Suppressor macrophage treated with lipopolysaccharide for 1 hour (primary cell): ENCODE results near the gene SIAH2.

Experiments
- DNase-seq, 3 donors: peaks; one replicate each; pipeline ENCODE4 v3.0.0-alpha.2; 2020 to 2022

Gene SIAH2

DNA sequence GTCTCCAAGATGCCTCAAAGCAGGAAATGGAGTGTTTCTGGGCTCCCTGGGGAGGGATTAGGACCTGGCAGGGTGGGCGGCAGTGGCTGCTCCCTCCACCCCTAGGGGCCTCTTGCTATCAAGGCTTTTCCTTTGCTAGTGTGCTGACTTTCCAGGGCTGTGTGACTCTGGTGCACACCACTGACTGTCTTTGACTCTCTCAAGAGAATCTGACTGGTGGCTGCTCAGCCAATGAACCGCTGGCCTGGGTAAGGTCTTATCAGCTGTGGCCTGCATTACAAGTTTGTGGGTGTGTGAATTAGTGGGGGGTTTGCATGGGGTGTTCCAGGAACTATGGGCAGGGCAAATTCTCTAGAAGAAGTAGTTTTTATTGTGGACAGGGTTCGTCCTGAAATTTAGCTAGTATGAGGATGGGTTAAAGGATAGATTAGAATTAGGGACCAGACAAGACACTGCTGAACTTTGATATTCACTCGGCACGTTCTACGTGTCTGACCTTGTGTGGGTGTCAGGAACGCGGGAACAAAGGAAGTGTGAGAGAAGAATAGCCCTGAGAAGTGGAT, 29.5 kb downstream of the SIAH2 start:
- DNase-seq, result no peak

DNA sequence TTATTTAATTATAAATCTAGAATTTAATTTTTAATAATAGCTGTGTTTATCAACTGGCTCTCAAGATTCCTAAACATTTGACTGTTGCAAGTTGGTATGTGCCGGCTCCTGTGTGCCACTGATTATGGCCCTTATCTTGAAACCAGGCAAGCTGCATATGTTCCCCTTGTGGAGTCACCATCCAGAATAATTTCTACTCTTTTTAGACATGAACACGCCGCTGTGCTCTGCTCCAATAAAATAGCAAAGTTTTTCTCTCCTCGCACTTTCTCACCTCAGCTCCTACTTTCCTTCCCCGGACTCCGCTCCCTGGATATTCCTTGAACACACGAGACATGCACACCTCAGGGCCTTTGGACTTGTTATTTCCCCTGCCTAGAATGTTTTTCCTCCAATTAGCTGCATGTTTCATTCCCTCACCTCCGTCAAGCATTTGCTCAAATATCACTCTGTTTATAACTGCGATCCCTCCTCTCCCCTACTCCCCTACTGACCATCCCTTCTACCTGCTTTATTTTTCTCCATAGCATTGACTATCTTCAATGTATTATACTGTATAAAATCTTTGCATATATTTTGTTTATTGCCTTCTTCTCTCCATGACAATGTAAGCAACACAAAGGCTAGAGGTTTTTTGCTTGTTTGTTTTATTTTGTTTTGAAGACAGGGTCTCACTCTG, 33.1 kb downstream of the SIAH2 start:
- DNase-seq, result no peak

DNA sequence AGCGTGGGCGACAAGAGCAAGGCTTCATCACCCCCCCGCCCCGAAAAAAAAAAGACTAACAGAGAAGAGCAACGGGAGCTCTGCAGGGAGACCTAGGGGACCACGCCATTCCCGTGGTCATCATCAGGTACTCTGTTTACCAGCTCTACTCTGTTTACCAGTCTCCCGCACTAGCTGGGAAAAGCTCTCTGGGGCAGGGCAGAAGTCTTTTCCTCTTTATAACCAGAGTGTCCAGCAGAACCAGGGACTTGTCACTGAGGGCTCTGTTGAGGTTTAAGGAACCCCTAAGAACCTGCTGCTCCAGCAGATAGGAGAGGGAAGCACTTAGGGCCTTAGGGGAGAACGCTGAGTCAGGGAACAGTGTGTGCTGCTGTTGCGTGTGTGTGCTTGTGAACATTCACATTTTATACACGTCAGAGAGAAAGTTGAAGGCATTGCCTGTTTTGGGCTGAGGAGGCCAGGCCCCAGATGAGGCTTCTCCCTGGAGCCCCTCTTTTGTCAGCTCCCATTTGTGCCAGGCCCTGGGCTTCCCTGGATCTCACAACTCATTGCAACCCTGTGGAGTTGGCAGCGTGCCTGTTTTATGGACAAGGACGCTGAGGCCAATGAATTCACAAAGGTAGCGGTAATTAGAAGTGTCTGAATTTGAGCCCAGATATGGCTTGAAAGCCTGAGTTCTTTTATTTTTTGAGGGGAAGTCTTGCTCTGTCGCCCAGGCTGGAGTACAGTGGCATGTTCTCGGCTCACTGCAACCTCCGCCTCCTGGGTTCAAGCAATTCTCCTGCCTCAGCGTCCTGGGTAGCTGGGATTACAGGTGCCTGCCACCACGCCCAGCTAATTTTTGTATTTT, 35.1 kb downstream of the SIAH2 start:
- peak; percentile 48 to 51 (median 50) for DNase-seq

DNA sequence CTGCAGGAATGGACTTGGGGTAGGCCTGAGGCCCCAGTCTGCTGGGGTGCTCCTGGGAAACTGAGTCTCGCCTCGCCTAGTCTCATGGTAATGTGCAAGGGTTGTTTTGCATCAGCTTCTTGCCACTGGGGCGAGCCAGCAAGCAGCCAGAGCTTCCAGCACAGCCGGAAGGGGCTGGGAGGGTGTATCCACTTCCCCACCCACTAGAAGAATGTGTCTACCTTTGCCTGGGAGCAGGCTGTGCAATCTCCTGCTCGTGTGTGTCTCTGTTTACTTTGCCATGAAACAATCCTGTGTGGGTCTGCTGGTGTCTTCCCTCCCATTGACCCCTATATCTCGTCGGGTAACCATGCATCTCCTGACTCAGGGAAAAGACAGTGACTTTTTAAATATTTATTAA, 37.4 kb downstream of the SIAH2 start:
- no peak for DNase-seq

DNA sequence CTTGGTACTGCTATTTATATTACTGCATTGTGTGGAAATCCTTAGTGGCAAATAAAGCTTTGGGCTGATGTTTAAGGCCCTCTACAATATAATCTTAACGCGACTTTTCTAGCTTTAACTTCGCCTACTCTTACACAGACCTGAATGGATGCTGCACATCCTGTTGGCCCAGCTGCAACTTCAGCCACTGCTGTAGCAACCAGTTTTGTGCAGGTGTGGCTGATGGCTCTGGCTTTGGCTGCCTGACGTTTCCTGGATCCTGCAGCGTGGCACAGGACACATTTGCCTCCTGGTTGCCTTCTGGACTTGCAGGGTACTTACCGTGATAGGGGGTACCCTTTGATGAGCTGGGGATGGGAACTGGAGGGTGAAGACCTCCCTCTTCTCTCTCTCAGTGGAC, 39.0 kb downstream of the SIAH2 start:
- no peak for DNase-seq

DNA sequence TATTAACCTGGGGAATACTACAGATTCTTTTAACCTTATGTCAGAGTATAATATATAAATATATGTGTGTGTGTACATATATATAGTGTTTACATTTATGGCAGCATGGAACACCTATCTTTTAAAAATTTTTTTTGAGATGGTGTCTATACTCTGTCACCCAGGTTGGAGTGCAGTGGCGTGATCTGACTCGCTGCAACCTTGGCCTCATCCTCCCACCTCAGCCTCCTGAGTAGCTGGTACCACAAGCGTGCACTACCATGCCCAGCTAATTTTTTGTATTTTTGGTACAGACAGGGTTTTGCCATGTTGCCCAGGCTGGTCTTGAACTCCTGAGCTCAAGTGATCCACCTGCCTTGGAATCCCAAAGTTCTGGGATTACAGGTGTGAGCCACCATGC, 40.7 kb downstream of the SIAH2 start:
- no peak for DNase-seq

DNA sequence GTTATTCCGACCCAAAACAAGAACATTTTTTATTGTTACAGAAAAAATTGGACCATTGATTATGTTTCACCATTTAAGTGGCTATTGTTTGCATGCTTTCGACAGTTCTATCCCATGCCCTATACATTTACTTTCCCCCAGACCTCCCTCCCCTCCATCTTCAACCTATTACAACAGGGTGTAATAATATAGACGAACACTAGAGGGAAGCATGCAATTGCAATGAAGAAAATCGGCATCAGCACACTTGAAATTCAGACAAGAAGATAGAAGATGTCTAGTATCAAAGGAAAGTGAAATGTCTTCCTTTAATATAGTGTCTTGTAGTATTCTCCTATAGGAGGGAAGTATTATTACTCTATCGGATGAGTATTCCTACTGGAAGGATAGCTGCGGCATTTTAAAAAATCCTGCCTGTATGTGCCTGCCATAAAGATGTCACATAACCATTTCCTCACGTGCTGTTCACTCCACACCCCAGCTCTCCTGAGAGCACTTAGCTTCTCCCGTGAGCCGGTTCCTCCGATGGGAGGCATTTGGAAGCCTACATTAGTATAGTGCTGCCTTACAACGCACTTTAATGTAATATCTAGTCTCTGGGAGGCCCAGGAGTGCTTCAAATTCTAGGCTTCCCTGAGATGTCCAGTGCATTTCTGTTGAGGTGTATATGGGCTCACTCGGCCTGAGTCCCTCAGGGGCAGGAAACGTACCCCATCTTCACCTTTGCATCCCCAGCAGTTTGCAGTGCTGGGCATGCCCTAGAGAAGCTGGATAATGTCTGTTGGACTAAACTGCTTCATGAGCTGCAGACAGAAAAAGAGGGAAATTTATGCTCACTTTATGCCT, 41.5 kb downstream of the SIAH2 start:
- peak; percentile 76 to 88 (median 80) for DNase-seq

DNA sequence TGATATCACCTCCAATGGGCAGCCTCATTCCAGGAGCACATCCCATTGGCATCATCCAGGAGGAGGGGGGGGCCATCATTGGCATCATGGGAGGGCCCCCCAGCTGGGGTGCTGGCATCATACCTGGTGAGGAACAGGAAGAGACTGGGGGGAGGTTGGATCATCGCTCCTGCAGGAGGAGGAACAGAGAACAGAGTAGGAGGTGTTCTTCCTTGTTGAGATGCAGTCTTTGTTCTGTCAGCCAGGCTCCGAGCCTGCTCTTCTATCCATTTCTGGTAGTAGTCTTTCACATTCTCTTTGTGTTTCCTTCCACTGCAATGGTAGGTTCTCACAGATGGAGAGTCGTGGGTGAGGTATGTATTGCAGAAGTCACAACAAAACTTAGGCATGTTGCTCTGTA, 42.5 kb downstream of the SIAH2 start:
- DNase-seq, result no peak

DNA sequence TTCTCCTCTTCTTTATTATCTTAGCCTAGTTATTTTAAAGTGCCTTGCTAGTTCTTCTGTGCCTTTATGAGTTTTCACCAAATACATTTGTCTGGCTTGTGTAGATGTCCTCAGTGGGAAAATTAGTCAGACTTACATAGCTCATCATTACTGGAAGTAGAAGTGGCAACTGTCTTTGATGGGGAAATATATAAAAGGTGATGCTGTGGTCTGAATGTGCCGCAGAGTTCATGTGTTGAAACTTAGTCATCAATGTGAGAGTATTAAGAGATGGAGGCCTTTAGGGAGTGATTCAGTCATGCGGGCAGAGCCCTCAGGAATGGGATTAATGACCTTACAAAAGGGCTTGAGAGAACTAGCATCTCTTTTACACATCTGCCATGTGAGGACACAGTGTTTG, 52.9 kb downstream of the SIAH2 start:
- no peak for DNase-seq

DNA sequence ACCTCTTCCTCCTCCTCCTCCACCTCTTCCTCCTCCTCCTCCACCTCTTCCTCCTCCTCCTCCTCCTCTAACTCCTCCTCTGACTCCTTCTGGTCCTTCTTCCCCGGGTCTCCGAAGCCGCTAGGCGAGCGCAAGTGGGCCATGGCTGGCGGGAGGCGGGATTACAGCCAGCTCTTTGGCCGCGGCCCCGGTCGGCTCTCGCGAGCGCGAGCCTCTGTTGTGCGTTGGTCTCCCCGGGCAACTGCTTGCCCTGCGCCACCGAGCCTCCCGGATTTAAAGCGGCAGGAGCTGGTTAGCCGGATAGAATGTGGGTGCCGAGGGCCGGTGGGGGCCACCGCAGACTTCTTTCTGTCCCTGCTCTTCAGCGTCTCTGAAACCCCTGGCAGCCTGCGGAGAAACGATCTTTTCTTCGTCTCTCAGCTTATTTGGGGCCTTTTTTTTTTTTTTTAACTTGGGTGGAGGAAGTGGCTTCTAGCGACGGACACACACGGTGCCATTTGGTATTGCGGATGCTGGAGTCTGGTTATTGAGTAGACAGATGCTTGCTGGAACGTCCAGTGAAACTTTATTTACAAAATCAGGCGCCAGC, 59.1 kb downstream of the SIAH2 start, which contains the start of gene ERICH6:
Gene ERICH6 (minus strand): TSS at position 165 of the 589 bp plus-strand sequence. CDS start 22 bp downstream, at position 143.
- DNase-seq, result peak; percentile 89 to 95 (median 95)

DNA sequence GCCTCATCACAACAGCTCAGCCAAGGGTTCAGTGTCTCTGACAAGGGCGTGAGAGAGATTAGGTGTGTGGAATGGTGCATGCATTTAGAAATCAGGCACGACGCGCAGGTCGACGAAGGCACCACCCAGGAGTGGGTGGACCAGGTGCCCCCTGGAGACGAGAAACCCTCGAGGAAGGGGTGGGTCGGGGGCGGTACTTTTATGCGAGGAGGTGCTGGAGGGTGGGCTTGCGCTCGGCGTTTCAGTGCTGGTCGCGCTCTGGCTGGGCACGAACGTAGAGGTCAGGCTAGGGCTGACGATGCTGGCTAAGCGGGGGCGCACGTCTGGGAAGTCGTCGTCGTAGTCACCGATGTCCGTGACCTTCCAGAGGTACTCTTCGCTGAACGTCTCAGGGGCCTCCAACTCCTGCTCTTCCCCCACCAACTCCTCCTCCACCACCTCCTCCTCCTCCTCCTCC, 59.6 kb downstream of the SIAH2 start:
- peak; percentile 48 to 50 (median 48) for DNase-seq

DNA sequence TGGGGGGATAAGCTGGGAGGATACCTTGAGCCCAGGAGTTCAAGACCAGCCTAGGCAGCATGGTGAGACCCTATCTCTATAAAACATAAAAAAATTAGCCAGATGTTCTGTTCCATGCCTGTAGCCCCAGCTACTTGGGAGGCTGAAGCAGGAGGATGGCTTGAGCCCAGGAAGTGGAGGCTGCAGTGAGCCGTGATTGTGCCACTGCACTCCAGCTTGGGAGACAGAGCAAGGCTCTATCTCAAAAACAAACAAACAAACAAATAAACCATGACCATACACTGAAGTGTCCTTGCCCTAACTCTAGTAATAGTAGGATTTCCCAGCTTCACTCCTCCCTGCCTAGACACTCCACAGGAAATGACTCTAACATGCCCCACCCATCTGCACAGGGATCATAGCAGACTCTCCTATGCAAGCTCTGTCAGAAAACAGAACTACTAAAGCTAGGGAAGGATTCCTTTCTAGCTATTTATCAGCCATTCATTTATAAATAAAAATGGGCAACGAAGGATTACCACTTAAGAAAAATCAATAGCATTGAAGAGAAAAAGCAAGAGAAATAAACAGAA, 63.8 kb downstream of the SIAH2 start:
- DNase-seq, result peak; percentile 72 to 81 (median 77)

DNA sequence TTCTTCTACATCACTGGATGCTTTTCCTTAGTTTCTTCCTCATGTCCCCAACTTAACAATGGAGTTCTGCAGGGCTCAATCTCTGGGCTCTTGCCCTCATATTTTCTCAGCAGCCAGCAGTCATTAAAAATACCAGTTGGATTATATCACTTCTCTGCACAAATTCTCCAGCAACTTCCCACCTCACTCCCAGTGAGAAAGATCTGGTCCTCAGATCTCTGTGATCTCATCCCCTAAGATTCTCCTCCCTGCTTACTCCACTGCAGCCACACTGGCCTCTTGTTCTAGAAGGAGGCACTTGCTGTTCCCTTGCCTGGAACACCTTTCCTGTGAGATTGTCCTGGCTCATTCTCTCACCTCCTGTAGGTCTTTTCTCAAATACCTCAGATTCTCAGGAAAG, 65.3 kb downstream of the SIAH2 start:
- DNase-seq, result no peak

DNA sequence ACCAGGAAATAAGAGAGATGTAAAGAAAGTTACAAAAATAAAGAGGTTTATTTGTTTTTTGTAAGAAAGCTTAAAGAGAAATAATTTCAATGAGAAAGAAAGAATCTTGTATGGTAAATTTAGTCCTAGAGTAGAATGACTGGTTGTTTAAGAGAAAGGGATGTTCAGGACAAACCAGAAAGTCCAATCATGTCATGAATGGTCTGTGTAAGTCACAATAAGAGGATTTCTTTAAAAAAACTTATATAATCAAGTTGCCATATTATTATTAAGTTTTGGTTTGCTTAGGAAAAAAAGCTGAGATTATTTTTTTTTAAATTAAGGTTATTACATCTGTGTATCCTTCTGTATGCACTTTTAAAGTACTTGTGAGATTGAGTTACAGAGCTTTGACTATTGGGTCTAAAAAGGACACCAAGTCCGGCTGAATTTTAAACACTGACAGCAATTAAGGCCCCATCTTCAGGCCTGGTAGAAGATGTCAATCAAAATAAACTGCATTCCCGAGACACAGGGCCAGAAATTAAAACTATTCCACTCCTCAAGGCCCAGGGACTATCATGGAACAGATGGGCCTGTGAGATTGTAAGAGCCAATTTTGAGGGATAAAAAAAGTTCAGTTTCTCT, 71.4 kb downstream of the SIAH2 start:
- no peak for DNase-seq
